ENCODE measurements around the gene MCM6. TPM values are rescaled to one million over a fixed set of nuclear protein-coding genes. Genes with fewer than 3 reads are reported as not detected.

Gene MCM6
- total and polyA plus RNA-seq, 2 experiments from 2014 or later: 16.4 to 21.4 TPM

DNA sequence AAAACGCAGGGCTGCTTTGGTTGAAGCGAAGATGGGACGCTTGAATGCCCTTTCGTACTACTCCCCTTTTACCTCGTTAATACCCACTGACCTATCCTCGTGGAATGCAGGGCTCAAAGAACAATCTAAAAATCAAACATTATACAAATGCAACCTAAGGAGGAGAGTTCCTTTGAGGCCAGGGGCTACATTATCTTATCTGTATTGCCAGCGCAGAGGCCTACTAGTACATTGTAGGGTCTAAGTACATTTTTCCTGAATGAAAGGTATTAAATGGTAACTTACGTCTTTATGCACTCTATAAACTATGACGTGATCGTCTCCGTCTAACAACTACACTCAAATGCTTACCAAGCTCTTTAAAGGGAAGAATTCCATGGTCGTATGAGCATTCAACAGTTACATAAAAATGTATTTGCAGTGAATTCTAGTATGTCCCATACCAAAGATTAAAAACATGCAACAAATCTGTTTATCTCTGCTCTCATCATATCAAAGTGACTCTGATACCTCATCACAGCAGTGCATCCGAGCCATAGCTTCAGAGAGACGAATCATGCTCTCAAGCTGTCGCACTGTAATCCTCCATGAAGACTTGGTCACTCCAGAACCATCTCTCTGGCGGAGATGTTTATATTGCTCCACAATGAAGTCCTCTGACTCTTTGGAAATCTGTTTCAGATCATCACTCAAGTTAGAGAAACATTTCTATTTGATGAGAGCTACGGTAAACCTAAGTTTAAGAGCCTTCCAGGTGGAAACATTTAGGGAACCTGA lies 25.2 kb downstream of the MCM6 start:
- no peak for DNase-seq
- no peaks in the 10 kb centered on the region for H3K4me1 ChIP-seq (ENCODE audit: insufficient read depth)
- 82 to 83% methylated on average over 17 of the region's 17 CpGs for WGBS, 2 experiments (ENCODE audit: low coverage in 1 of 2, low lambda C conversion rate in 2 of 2, missing lambda C conversion rate in 2 of 2)
- no peaks in the 10 kb centered on the region for H3K79me2 ChIP-seq (ENCODE audit: insufficient read depth)
- no peak for TF ChIP-seq EZH2phosphoT487 (IDR thresholded peaks at IDR 0.05; ENCODE audit: insufficient read depth, low read depth)
- in situ Hi-C loops (cut with MboI): no loop called here
- no peaks in the 10 kb centered on the region for H4K20me1 ChIP-seq (ENCODE audit: insufficient read depth)
- H3F3A ChIP-seq (ENCODE audit: insufficient read depth): no peaks in the 10 kb centered on the region
- no peaks in the 10 kb centered on the region for H3K9me3 ChIP-seq (ENCODE audit: low read depth)
- no peak overlapping the region for H3K4me2 ChIP-seq (ENCODE audit: unreplicated experiment)
- H3K9ac ChIP-seq: no peak overlapping the region
- H2AFZ ChIP-seq: no peak overlapping the region
- H3K27me3 ChIP-seq (replicated peaks; ENCODE audit: insufficient read depth): no peaks in the 10 kb centered on the region
- no peaks in the 10 kb centered on the region for H3K9me2 ChIP-seq (ENCODE audit: insufficient read depth)
- H3K27ac ChIP-seq: no peak overlapping the region
- peaks cover 17% of the 10 kb centered on the region; the same call in 1 of the 2 replicates for H3K36me3 ChIP-seq (ENCODE audit: low read depth)
- H3K4me3 ChIP-seq: no peak overlapping the region

- no peaks in the 10 kb centered on the region for H3K79me2 ChIP-seq (ENCODE audit: insufficient read depth)
- peaks cover 8% of the 10 kb centered on the region; the same call in 1 of the 2 replicates for H3K36me3 ChIP-seq (ENCODE audit: low read depth)
- 83 to 90% methylated on average over 3 of the region's 3 CpGs for WGBS, 2 experiments (ENCODE audit: low coverage in 1 of 2, low lambda C conversion rate in 2 of 2, missing lambda C conversion rate in 2 of 2)
- no peak overlapping the region for H3K9ac ChIP-seq
- no peak overlapping the region for H3K4me3 ChIP-seq
- H3K4me2 ChIP-seq (ENCODE audit: unreplicated experiment): no peak overlapping the region
- H2AFZ ChIP-seq: no peak overlapping the region
- in situ Hi-C loops (cut with MboI): no loop called here
- H3K9me3 ChIP-seq (ENCODE audit: low read depth): no peaks in the 10 kb centered on the region
- H3K27ac ChIP-seq: no peak overlapping the region
- no peak for DNase-seq
- H4K20me1 ChIP-seq (ENCODE audit: insufficient read depth): no peaks in the 10 kb centered on the region
- H3F3A ChIP-seq (ENCODE audit: insufficient read depth): no peaks in the 10 kb centered on the region; the same call in none of the 2 replicates
- TF ChIP-seq EZH2 (IDR thresholded peaks at IDR 0.05; ENCODE audit: insufficient read depth, poor library complexity, severe bottlenecking) (no peak), EZH2phosphoT487 (IDR thresholded peaks at IDR 0.05; ENCODE audit: insufficient read depth, low read depth) (no peak)
- no peaks in the 10 kb centered on the region for H3K4me1 ChIP-seq (ENCODE audit: insufficient read depth)
- H3K9me2 ChIP-seq (ENCODE audit: insufficient read depth): no peaks in the 10 kb centered on the region
- H3K27me3 ChIP-seq (replicated peaks; ENCODE audit: insufficient read depth): no peaks in the 10 kb centered on the region
These were observed 27.2 kb downstream of the MCM6 start for GRCh38 chr2:135849087-135849486.

DNA sequence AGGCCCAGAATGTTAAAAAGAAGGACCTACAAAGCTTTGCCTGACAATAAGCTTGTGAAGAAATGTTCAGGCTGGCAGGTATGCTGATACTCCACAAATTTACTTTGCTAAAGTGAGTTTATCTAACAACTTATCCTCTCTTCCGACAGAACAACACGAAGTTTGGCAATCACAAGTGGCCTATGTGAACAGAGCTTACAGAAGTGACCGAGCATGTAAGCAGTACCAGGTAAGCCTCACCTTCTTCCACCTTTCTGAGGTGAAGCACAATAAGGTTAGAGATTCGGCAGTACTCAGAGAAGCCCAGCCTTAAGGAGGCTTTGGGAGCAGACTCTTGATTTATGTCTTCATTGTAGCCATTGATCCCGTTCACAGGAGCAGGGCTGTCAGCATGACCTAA lies 30.2 kb downstream of the MCM6 start:
- WGBS, 2 experiments (ENCODE audit: low coverage in 1 of 2, low lambda C conversion rate in 2 of 2, missing lambda C conversion rate in 2 of 2): 82 to 84% methylated on average over 5 of the region's 5 CpGs
- Histone ChIP-seq H3K9ac (no peak overlapping the region), H2AFZ (no peak overlapping the region), H3K27ac (no peak overlapping the region), H3F3A (ENCODE audit: insufficient read depth) (no peaks in the 10 kb centered on the region; the same call in none of the 2 replicates), H3K36me3 (ENCODE audit: low read depth) (peaks cover 8% of the 10 kb centered on the region; the same call in 1 of the 2 replicates), H3K4me2 (ENCODE audit: unreplicated experiment) (no peak overlapping the region), H3K9me2 (ENCODE audit: insufficient read depth) (no peaks in the 10 kb centered on the region), H3K4me3 (no peak overlapping the region), H3K27me3 (replicated peaks; ENCODE audit: insufficient read depth) (no peaks in the 10 kb centered on the region), H3K9me3 (ENCODE audit: low read depth) (no peaks in the 10 kb centered on the region), H3K4me1 (ENCODE audit: insufficient read depth) (peaks cover 12% of the 10 kb centered on the region), H4K20me1 (ENCODE audit: insufficient read depth) (no peaks in the 10 kb centered on the region), H3K79me2 (ENCODE audit: insufficient read depth) (no peaks in the 10 kb centered on the region)
- TF ChIP-seq EZH2 (IDR thresholded peaks at IDR 0.05; ENCODE audit: insufficient read depth, poor library complexity, severe bottlenecking) (no peak), EZH2phosphoT487 (IDR thresholded peaks at IDR 0.05; ENCODE audit: insufficient read depth, low read depth) (no peak)
- in situ Hi-C loops (cut with MboI): no loop called here
- DNase-seq: no peak

- Histone ChIP-seq H3K27ac (no peak overlapping the region), H3K4me1 (ENCODE audit: insufficient read depth) (peaks cover 19% of the 10 kb centered on the region), H3K36me3 (ENCODE audit: low read depth) (peaks cover 8% of the 10 kb centered on the region; the same call in 1 of the 2 replicates), H3K27me3 (replicated peaks; ENCODE audit: insufficient read depth) (no peaks in the 10 kb centered on the region), H4K20me1 (ENCODE audit: insufficient read depth) (no peaks in the 10 kb centered on the region), H3K4me2 (ENCODE audit: unreplicated experiment) (no peak overlapping the region), H3K4me3 (no peak overlapping the region), H2AFZ (no peak overlapping the region), H3K9ac (no peak overlapping the region), H3K9me2 (ENCODE audit: insufficient read depth) (no peaks in the 10 kb centered on the region), H3F3A (ENCODE audit: insufficient read depth) (peaks cover 7% of the 10 kb centered on the region), H3K79me2 (ENCODE audit: insufficient read depth) (no peaks in the 10 kb centered on the region), H3K9me3 (ENCODE audit: low read depth) (no peaks in the 10 kb centered on the region)
- in situ Hi-C loops (cut with MboI): no loop called here
- WGBS, 2 experiments (ENCODE audit: low coverage in 1 of 2, low lambda C conversion rate in 2 of 2, missing lambda C conversion rate in 2 of 2): 97 to 98% methylated on average over 3 of the region's 3 CpGs
- no peak for DNase-seq
- TF ChIP-seq EZH2phosphoT487 (IDR thresholded peaks at IDR 0.05; ENCODE audit: insufficient read depth, low read depth) (no peak), EZH2 (IDR thresholded peaks at IDR 0.05; ENCODE audit: insufficient read depth, poor library complexity, severe bottlenecking) (no peak)
These were observed 31.0 kb downstream of the MCM6 start for GRCh38 chr2:135845257-135845656.
